COLO829 (cell line): Measurements from ENCODE around the gene LTV1.
"Not testable (repeated sequence)": the region's sequence is repeated elsewhere in the genome, so short reads cannot be mapped to it uniquely, and the experiment has no call there.

Experiments
- DNase-seq: peaks from one replicate; pipeline ENCODE4 v3.0.0; 2012; ENCODE audit warnings: low spot score

Gene LTV1, protein sequence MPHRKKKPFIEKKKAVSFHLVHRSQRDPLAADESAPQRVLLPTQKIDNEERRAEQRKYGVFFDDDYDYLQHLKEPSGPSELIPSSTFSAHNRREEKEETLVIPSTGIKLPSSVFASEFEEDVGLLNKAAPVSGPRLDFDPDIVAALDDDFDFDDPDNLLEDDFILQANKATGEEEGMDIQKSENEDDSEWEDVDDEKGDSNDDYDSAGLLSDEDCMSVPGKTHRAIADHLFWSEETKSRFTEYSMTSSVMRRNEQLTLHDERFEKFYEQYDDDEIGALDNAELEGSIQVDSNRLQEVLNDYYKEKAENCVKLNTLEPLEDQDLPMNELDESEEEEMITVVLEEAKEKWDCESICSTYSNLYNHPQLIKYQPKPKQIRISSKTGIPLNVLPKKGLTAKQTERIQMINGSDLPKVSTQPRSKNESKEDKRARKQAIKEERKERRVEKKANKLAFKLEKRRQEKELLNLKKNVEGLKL

DNA sequence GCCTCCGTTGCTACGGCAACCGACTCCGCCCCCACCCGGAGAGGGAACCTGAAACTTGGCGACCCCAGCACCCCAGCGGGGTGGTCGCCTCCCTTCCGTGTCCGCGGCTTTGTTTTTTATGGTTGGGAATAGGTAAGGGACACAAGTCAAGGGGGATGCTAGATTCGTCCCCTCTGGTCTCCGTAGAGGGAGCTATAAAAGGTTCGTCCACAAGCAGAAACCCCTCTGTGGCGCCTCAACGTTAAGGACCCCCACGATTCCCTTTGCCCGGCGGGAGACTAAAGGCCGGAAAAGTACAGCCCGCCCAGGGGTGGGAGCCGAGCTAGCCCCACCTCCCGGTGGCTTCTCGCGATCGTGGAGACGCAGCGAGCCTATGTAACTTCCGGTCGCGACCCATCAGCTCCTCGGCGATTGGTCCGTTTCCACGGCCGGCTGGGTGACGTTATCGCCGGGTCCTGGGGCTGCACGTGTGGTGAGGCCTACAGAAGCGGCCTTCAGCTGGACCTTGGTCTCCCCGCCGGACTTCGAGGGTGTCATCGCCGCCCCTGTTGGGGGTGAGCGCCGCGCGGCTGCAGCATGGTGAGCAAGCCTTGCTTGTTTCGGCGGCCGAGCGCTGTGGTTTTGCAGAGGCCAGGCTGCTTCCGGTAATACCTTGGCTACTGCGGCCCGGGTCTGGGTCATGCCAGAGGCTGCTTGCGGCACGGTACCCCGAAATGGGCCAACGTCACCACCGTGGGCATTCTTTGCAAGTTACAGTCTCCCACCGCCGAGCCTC, at the start of gene LTV1:
Gene LTV1 (plus strand): TSS at position 437 of the 775 bp plus-strand sequence. CDS start 140 bp downstream, at position 577.
- peak; percentile 94 for DNase-seq

DNA sequence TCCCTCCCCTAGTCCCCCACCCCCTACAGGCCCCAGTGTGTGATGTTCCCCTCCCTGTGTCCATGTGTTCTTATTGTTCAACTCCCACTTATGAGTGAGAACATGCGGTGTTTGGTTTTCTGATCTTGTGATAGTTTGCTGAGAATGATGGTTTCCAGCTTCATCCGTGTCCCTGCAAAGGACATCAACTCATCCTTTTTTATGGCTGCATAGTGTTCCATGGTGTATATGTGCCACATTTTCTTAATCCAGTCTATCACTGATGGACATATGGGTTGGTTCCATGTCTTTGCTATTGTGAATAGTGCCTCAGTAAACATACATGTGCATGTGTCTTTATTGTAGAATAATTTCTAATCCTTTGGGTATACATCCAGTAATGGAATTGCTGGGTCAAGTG, 46.6 kb upstream of the LTV1 start:
- DNase-seq: not testable (repeated sequence)

DNA sequence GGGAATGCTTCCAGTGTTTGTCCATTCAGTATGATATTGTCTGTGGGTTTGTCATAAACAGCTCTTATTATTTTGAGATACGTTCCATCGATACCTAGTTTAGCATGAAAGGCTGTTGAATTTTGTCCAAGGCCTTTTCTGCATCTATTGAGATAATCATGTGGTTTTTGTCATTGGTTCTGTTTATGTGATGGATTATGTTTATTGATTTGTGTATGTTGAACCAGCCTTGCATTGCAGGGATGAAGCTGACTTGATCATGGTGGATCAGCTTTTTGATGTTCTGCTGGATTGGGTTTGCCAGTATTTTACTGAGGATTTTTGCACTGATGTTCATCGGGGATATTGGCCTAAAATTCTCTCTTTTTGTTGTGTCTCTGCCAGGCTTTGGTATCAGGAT, 44.7 kb upstream of the LTV1 start:
- DNase-seq: not testable (repeated sequence)

DNA sequence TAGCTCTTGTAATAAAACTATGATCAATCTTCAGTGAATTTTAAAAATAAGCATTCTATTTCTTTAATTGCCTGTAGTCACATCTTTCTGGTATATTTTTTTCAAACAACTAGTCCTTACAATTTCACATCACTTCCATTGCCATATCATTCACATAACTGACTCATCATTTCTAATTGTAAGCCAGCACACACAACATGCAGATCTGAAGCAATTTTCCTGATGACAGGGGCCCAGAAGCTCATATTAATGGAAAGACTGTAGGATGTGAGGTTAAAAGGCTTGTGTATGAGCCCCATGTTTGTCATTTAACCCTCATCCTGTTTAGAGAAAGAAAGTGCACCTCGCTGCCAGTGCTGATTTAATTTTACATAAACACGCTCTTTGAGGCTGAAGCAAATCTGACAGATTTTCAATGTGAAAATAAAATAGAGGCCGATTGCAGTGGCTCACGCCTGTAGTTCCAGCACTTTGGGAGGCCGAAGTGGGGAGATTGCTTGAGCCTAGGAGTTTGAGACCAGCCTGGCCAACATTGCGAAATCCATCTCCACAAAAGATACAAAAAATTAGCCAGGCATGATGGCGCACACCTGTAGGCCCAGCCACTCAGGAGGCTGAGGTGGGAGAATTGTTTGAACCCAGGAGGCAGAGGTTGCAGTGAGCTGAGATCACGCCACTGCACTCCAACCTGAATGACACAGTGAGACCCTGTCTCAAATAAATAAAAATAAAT, 40.1 kb upstream of the LTV1 start:
- DNase-seq: no peak

- DNase-seq: no peak
Observed at GRCh38 chr6:143803769-143804568, 39.2 kb upstream of the LTV1 start.

- peak; percentile 10 for DNase-seq
Observed at GRCh38 chr6:143804835-143805239, 38.3 kb upstream of the LTV1 start.

GRCh38 chr6:143806282-143807102, 36.6 kb upstream of the LTV1 start:
- DNase-seq: peak; percentile 52

DNA sequence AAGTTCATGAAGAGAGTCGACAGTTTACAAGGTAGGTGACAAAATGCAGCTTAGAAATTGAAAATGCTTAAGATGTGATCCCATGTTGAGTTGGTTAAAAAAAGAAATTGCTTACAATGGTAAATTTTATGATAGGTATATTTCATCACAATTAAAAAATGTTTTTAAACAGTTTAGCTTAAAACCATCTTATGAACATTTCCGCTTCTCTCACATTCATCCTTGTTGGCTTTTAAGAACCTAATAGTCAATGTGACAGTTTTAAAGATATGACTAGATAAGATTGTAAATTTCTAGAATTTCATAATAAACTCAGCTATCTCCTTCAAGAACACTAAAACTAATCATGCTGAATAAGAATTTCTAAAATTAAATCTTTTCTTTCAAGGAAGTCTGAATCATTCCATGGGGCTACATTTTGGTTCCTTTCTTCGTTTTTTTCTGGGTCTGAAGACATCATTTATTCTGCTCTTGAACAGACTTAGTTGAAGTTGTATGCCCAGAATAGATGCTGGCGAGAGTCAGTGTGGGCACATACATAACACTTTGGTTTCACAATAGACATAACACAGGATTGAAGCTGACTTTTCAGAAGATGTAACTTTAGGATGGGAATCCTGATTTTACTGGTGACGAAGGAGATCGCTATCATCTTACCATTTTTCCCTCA, 35.9 kb upstream of the LTV1 start:
- DNase-seq: no peak

DNA sequence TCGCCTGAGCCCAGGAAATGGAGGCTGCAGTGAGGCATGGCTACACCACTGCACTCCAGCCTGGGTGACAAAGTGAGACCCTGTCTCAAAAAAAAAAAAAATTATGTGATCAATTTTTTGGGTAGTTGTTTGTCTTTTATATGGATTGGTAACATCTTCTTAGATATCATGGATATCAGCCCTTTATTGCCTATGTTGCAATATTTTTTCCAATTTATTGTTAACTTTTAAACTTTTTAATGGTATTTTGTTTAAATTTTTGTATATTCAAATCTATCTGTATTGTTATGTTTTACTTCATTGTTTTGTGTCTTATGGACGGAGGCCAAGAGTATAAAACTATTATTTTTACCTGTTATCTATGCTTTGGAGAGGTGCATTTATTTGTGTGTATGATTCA, 32.4 kb upstream of the LTV1 start:
- no peak for DNase-seq

- no peak for DNase-seq
Observed at GRCh38 chr6:143811501-143812157, 31.5 kb upstream of the LTV1 start.

DNA sequence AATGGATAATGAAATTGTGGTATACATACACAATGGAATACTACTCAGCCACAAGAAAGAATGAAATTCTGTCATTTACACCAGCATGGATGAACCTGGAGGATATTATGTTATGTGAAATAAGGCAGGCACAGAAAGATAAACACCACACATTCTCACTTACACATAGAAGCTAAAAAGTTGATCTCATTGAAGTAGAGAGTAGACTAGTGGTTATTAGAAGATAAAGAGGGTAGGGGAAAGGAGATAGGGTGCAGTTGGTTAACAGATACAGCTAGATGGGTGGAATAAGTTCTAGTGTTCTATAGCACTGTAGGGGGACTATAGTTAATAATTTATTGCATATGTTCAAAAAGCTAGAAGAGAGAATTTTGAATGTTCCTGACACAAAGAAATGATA, 25.5 kb upstream of the LTV1 start:
- no peak for DNase-seq

DNA sequence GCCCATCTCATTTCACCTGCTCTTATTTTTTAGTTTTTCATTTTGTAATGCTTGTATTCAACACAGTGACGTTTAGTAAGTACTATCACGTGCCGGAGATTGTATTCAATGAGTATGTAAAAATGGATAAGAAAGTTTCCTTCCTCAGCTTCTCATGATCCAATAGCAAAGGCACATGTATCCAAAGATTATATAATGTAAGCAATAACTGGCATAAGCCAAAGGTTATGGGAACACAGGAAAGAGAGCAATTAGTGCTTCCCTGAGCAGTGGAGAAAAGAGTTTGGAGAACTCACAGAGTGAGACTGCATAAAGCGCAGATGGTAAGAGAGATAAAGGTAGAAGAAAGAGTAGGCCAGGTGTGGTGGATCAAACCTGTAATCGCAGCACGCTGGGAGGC, 21.8 kb upstream of the LTV1 start:
- DNase-seq: no peak

- no peak for DNase-seq
Observed at GRCh38 chr6:143822584-143823024, 20.5 kb upstream of the LTV1 start.

- no peak for DNase-seq
Observed at GRCh38 chr6:143823548-143823947, 19.6 kb upstream of the LTV1 start.

DNA sequence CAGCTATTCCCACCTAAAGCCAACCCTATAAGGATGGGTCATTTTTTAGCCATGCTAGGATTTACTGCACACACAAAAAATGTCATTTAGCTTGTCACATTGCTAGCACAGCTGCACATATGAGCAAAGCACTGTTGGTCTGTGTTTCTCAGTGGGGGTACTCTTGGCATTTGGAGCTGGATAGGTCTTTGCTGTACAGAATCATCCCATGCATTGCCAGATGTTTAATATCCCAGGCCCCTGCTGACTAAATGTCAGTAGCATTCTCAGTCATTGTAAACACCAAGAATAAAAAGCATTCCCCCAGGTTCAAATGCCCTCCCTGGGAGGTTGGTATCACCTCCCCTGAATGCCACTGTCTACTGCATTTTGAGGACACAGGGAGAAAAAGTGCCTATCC, 14.6 kb upstream of the LTV1 start:
- DNase-seq: no peak

DNA sequence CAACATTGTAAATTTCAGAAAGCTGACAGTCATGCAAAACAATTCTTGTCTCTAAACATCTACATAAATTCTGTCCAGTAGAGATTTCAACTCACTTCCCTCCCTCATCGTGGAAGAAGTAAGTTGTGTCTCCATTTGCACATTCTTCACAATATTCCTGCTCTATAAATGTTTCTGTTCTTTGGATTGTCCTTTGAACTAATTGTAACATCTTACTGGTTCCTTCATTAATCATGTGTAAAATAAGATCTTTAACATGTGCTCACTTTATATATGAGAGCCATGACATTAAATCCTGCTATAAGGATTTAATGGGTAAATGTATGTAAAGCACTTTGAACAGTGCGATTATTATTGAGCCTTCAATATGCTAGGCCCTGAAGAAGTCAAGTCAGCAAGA, 7.0 kb upstream of the LTV1 start:
- no peak for DNase-seq

DNA sequence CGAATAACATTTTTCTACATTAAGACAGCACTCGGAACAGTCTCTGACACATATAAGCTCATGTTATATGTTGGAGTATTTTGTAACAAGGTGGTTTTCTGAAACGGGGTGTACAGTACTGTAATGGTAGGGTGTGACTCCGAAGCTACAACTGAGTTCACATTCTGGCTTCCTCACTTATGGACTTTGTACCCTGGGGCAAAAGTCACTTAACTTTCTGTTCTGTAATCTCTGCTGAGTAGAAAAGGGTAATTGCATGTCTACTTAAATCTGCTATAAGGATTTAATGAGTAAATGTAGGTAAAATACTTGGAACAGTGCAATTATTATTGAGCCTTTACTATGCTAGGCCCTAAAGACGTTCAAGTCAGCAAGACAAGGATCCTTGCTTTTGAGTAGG, 4.7 kb upstream of the LTV1 start:
- no peak for DNase-seq

- DNase-seq: no peak
Observed at GRCh38 chr6:143839196-143839595, 3.9 kb upstream of the LTV1 start.

GRCh38 chr6:143840595-143841265, 2.4 kb upstream of the LTV1 start:
- no peak for DNase-seq
